K562 (cell line): Measurements from ENCODE around the gene BHLHE40. TPM values are rescaled to one million over a fixed set of nuclear protein-coding genes. Genes with fewer than 3 reads are reported as not detected.

ENCODE experiments used
- ARID3A ChIP-seq: IDR thresholded peaks from 2 replicates; pipeline ENCODE4 v1.6.1; 2012; ENCODE audit warnings: low read depth, low read length, improper control_type of control experiment, borderline replicate concordance
- ASH1L ChIP-seq: fragments of 450-650 bp; IDR thresholded peaks from 2 replicates; pipeline ENCODE4 v1.6.1; 2018; ENCODE audit warnings: borderline replicate concordance, mild to moderate bottlenecking, low read depth; ENCODE audit not compliant: partially characterized antibody
- CCNT2 ChIP-seq: IDR thresholded peaks from 2 replicates; pipeline ENCODE4 v1.6.1; 2011; ENCODE audit warnings: borderline replicate concordance, low read depth, mild to moderate bottlenecking, moderate library complexity, mixed read lengths, low read length; ENCODE audit not compliant: insufficient read length; ENCODE audit errors: extremely low read depth
- DDX20 ChIP-seq: fragments of 450-650 bp; IDR thresholded peaks from 2 replicates; pipeline ENCODE4 v1.6.1; 2016; ENCODE audit warnings: missing genetic modification characterization, low read depth, mild to moderate bottlenecking, missing compliant biosample characterization, moderate library complexity
- EHMT2 ChIP-seq: fragments of 450-650 bp; IDR thresholded peaks from 2 replicates; pipeline ENCODE4 v1.6.1; 2018; ENCODE audit warnings: antibody characterized with exemption
- ELK1 ChIP-seq: sonication (generic); formaldehyde crosslinking; IDR thresholded peaks from 2 replicates; pipeline ENCODE4 v1.8.1; 2022; ENCODE audit warnings: missing genetic modification reagents
- FOXJ2 ChIP-seq: fragments of 200-800 bp; sonication (Bioruptor generic); IDR thresholded peaks from 2 replicates; pipeline ENCODE4 v1.6.1; 2016; ENCODE audit warnings: missing genetic modification characterization, missing compliant biosample characterization
- FOXP1 ChIP-seq: sonication (generic); formaldehyde crosslinking; IDR thresholded peaks from 2 replicates; pipeline ENCODE4 v1.8.0; 2022; ENCODE audit warnings: mild to moderate bottlenecking, missing genetic modification reagents
- JUNB ChIP-seq: fragments of 450-650 bp; formaldehyde crosslinking; conservative IDR thresholded peaks from 2 replicates; pipeline ENCODE4 v1.4.0; 2020; ENCODE audit warnings: mild to moderate bottlenecking
- LARP7 ChIP-seq: fragments of 450-650 bp; IDR thresholded peaks from 2 replicates; pipeline ENCODE4 v1.6.1; 2016
- LCOR ChIP-seq: sonication (generic); formaldehyde crosslinking; IDR thresholded peaks from 2 replicates; pipeline ENCODE4 v1.8.0; 2022; ENCODE audit warnings: mild to moderate bottlenecking, missing genetic modification reagents
- MAZ ChIP-seq, 2 experiments: fragments of 450-650 bp in 1 of 2; sonication (generic) in 1 of 2; formaldehyde crosslinking; IDR thresholded peaks in 1 of 2; conservative IDR thresholded peaks in 1 of 2; 2 replicates each; pipeline versions ENCODE4 v1.4.0 to v1.5.0; 2020; ENCODE audit warnings: mild to moderate bottlenecking in 1 of 2, missing genetic modification reagents in 1 of 2
- MITF ChIP-seq: IDR thresholded peaks from 2 replicates; pipeline ENCODE4 v1.6.1; 2014; ENCODE audit warnings: antibody characterized with exemption
- MYNN ChIP-seq, 2 experiments: sonication (generic); formaldehyde crosslinking in 1 of 2; IDR thresholded peaks; 2 replicates each; pipeline versions ENCODE4 v1.5.0 to v1.6.1; 2016 to 2020; ENCODE audit warnings: antibody characterized with exemption in 1 of 2, missing genetic modification reagents in 1 of 2
- NFIX ChIP-seq: fragments of 250-450 bp; sonication (Bioruptor Pico); IDR thresholded peaks from 2 replicates; pipeline ENCODE4 v1.4.0; 2020; ENCODE audit warnings: low read depth, mild to moderate bottlenecking, moderate library complexity
- POLR2AphosphoS2 ChIP-seq: IDR thresholded peaks from 2 replicates; pipeline ENCODE4 v1.6.1; 2012; ENCODE audit warnings: low read length, improper control_type of control experiment
- PRPF4 ChIP-seq: fragments of 200-400 bp; formaldehyde crosslinking; IDR thresholded peaks from one replicate; pipeline ENCODE4 v1.6.1; 2017; ENCODE audit warnings: low read length, low read depth, mild to moderate bottlenecking; ENCODE audit not compliant: insufficient read depth, poor library complexity, severe bottlenecking
- SOX6 ChIP-seq: fragments of 450-650 bp; IDR thresholded peaks from 2 replicates; pipeline ENCODE4 v1.6.1; 2014; ENCODE audit warnings: mild to moderate bottlenecking
- TAF1 ChIP-seq: IDR thresholded peaks from 2 replicates; pipeline ENCODE4 v1.6.1; 2011; ENCODE audit warnings: mild to moderate bottlenecking, low read length, moderate library complexity; ENCODE audit not compliant: insufficient read depth, control insufficient read depth, severe bottlenecking; ENCODE audit errors: extremely low read depth
- TEAD4 ChIP-seq, 2 experiments: sonication (generic) in 1 of 2; formaldehyde crosslinking in 1 of 2; IDR thresholded peaks; 2 replicates each; pipeline versions ENCODE4 v1.6.1 to v1.8.0; 2012 to 2022; ENCODE audit warnings: borderline replicate concordance in 1 of 2, inconsistent platforms in 1 of 2, low read length in 1 of 2, mild to moderate bottlenecking in 1 of 2, missing genetic modification reagents in 1 of 2
- TRIM24 ChIP-seq, 2 experiments: fragments of 450-650 bp; IDR thresholded peaks; 2 replicates each; pipeline ENCODE4 v1.6.1; 2016
- ZFP36 ChIP-seq: fragments of 150-350 bp; IDR thresholded peaks from 2 replicates; pipeline ENCODE4 v1.6.1; 2018; ENCODE audit warnings: low read length, low read depth; ENCODE audit not compliant: partially characterized antibody
- polyA plus RNA-seq, 8 experiments: library from polyadenylated mRNA; depleted of rRNA in 4 of 8; stranded (reverse) in 5 of 8; unstranded in 3 of 8; fragments of >200 nt; fragmentation: Nextera tagmentation in 2 of 8; fragmentation: Illumina TruSeq in 1 of 8; extraction: Ambion mirVana in 2 of 8; extraction: Trizol in 1 of 8; gene quantifications; 2 replicates each; pipeline versions ENCODE4 v1.2.1 to v1.2.3, GENCODE V29; 2011 to 2014; ENCODE audit warnings: inconsistent platforms in 1 of 8, missing spikeins in 1 of 8
- total RNA-seq, 7 experiments: library from RNA; depleted of rRNA in 6 of 7; stranded (reverse); fragments of >200 nt in 6 of 7; fragmentation: Illumina TruSeq in 2 of 7; extraction: Trizol in 2 of 7; gene quantifications; 2 replicates each; pipeline versions ENCODE4 v1.2.1 to v1.2.3, GENCODE V29; 2011 to 2021; ENCODE audit warnings: low replicate concordance in 1 of 7

The BHLHE40 gene
- total and polyA plus RNA-seq, 9 of the 15 experiments (the other 6 are each of a cell fraction or from before 2014, with no cell fraction given) = 12.0 to 83.9 (median 31.4) TPM

GRCh38 chr3:5022966-5023776 lies 43.9 kb downstream of the BHLHE40 start (continued):
- peak; percentile 9; the same call in 1 of the 2 replicates for TF ChIP-seq NFIX (CRISPR knock-in tag)
- peak; percentile 36 for TF ChIP-seq ZFP36
- no peak for TF ChIP-seq ARID3A
- TF ChIP-seq MYNN (IDR thresholded peaks at IDR 0.05) = peak; percentile 95
- TF ChIP-seq MYNN (CRISPR knock-in tag; IDR thresholded peaks at IDR 0.05) = no peak
- peak; percentile 87; the same call in 1 of the 2 replicates for TF ChIP-seq LCOR (CRISPR knock-in tag)
- TF ChIP-seq LARP7 = no peak
- no peak for TF ChIP-seq PRPF4
- peak; percentile 81 for TF ChIP-seq CCNT2
- TF ChIP-seq TAF1 = no peak
- TF ChIP-seq EHMT2 = peak; percentile 49
- peak; percentile 85 for TF ChIP-seq SOX6
- peak; percentile 91 for TF ChIP-seq TEAD4 (IDR thresholded peaks at IDR 0.05; ENCODE audit: low read length)
- TF ChIP-seq TEAD4 (CRISPR knock-in tag; IDR thresholded peaks at IDR 0.05; ENCODE audit: borderline replicate concordance) = no peak
- TF ChIP-seq FOXJ2 (tag) = 0 out of 2 replicates have a peak, but pooled peaks have one; percentile 69
- no peak for TF ChIP-seq ASH1L
- TF ChIP-seq TRIM24 (IDR thresholded peaks at IDR 0.05) = peak; percentile 75 to 80
- peak; percentile 99 for TF ChIP-seq JUNB (CRISPR knock-in tag)
- 0 out of 2 replicates have a peak, but pooled peaks have one; percentile 13 for TF ChIP-seq DDX20
- TF ChIP-seq MAZ (CRISPR knock-in tag; conservative IDR thresholded peaks at IDR 0.05 in 1 of 2, IDR thresholded peaks at IDR 0.05 in 1 of 2) = peak; percentile 45 to 46; a peak in 2 of 4 replicates
- no peak for TF ChIP-seq POLR2AphosphoS2
- TF ChIP-seq ELK1 = no peak
- peak; percentile 34; the same call in 1 of the 2 replicates for TF ChIP-seq FOXP1
- TF ChIP-seq MITF = peak; percentile 49; the same call in 1 of the 2 replicates
